Chondrocyte (in vitro differentiated cells): ENCODE results near the gene PDCD11. TPM values are rescaled to one million over a fixed set of nuclear protein-coding genes. Genes with fewer than 3 reads are reported as not detected.
"Not testable (repeated sequence)": the region's sequence is repeated elsewhere in the genome, so short reads cannot be mapped to it uniquely, and the experiment has no call there.

Experiments
- DNase-seq: peaks from one replicate; pipeline ENCODE4 v3.0.0; 2021; ENCODE audit warnings: mixed read lengths, low spot score
- H3K27ac Mint-ChIP-seq: one replicate; pipeline ENCODE4 v1.8.0; 2021; ENCODE audit warnings: mild to moderate bottlenecking, moderate library complexity, mixed read lengths; ENCODE audit not compliant: unreplicated experiment
- H3K27me3 Mint-ChIP-seq: 2 replicates; pipeline ENCODE4 v1.8.0; 2021; ENCODE audit warnings: low read depth, mixed read lengths
- H3K36me3 Mint-ChIP-seq: 2 replicates; pipeline ENCODE4 v1.8.0; 2021; ENCODE audit warnings: low read depth, mixed read lengths
- H3K4me1 Mint-ChIP-seq: 2 replicates; pipeline ENCODE4 v1.8.0; 2021; ENCODE audit warnings: low read depth, mild to moderate bottlenecking, mixed read lengths
- H3K4me3 Mint-ChIP-seq: one replicate; pipeline ENCODE4 v1.8.0; 2021; ENCODE audit warnings: mild to moderate bottlenecking, moderate library complexity, mixed read lengths; ENCODE audit not compliant: unreplicated experiment
- H3K9me3 Mint-ChIP-seq: 2 replicates; pipeline ENCODE4 v1.8.0; 2021; ENCODE audit warnings: low read depth, mixed read lengths
- CTCF ChIP-seq: fragments of 200-600 bp; sonication (generic); IDR thresholded peaks from 2 replicates; pipeline ENCODE4 v1.5.0; 2021; ENCODE audit warnings: antibody characterized with exemption, mild to moderate bottlenecking, moderate library complexity
- total RNA-seq: library from RNA; stranded (reverse); gene quantifications from 3 replicates; pipeline ENCODE4 v1.2.1, GENCODE V29; 2021

Gene PDCD11
- total RNA-seq, 1 donor from 2014 or later = 27.9 TPM

- H3K9me3 Mint-ChIP-seq = no peaks in the 10 kb centered on the region
- peak; percentile 82 for TF ChIP-seq CTCF
- H3K36me3 Mint-ChIP-seq = no peaks in the 10 kb centered on the region
- H3K4me1 Mint-ChIP-seq = peaks cover 3% of the 10 kb centered on the region
- no peak for DNase-seq
- H3K4me3 Mint-ChIP-seq = no peak overlapping the region
- no peak overlapping the region for H3K27ac Mint-ChIP-seq
- H3K27me3 Mint-ChIP-seq = peaks cover 6% of the 10 kb centered on the region
These were observed 85.6 kb downstream of the PDCD11 start for GRCh38 chr10:103481974-103482531.

- not testable (repeated sequence) for H3K27ac Mint-ChIP-seq, H3K36me3 Mint-ChIP-seq, H3K9me3 Mint-ChIP-seq, H3K4me3 Mint-ChIP-seq, H3K27me3 Mint-ChIP-seq, DNase-seq
- peaks cover 15% of the 10 kb centered on the region for H3K4me1 Mint-ChIP-seq
These were observed 90.4 kb downstream of the PDCD11 start for GRCh38 chr10:103486635-103487409.

GRCh38 chr10:103487410-103487708, 90.9 kb downstream of the PDCD11 start:
- Mint-ChIP-seq H3K27ac (no peak overlapping the region), H3K36me3 (no peaks in the 10 kb centered on the region), H3K27me3 (peaks cover 1% of the 10 kb centered on the region), H3K4me1 (peaks cover 18% of the 10 kb centered on the region), H3K4me3 (no peak overlapping the region), H3K9me3 (no peaks in the 10 kb centered on the region)
- no peak for DNase-seq
- no peak for TF ChIP-seq CTCF

- Mint-ChIP-seq H3K4me1 (peaks cover 36% of the 10 kb centered on the region), H3K9me3 (no peaks in the 10 kb centered on the region), H3K36me3 (no peaks in the 10 kb centered on the region), H3K27ac (no peak overlapping the region), H3K4me3 (no peak overlapping the region), H3K27me3 (peaks cover 13% of the 10 kb centered on the region)
- no peak for TF ChIP-seq CTCF
- DNase-seq = no peak
These were observed 94.5 kb downstream of the PDCD11 start for GRCh38 chr10:103490986-103491314.

- H3K4me1 Mint-ChIP-seq = peaks cover 36% of the 10 kb centered on the region
- H3K27ac Mint-ChIP-seq = peak overlapping the region; percentile 82
- H3K9me3 Mint-ChIP-seq = no peaks in the 10 kb centered on the region
- H3K36me3 Mint-ChIP-seq = no peaks in the 10 kb centered on the region
- H3K4me3 Mint-ChIP-seq = peak overlapping the region; percentile 8
- peaks cover 17% of the 10 kb centered on the region for H3K27me3 Mint-ChIP-seq
- TF ChIP-seq CTCF = peak; percentile 8
- peak; percentile 53 for DNase-seq
These were observed 95.4 kb downstream of the PDCD11 start for GRCh38 chr10:103491729-103492364.
